K562 (cell line): ENCODE data around the gene TMA7B. TPM values are rescaled to one million over a fixed set of nuclear protein-coding genes. Genes with fewer than 3 reads are reported as not detected.
A peak's percentile ranks its signal among the peaks of the same experiment; 100 is the strongest.

Source experiments
- BCL6 ChIP-seq: fragments of 250-450 bp; sonication (Bioruptor Pico); IDR thresholded peaks from 2 replicates; pipeline ENCODE4 v1.4.0; 2020
- CBX3 ChIP-seq, 2 experiments: IDR thresholded peaks; 1 replicate in 1 of 2; 2 replicates in 1 of 2; pipeline ENCODE4 v1.6.1; 2012; ENCODE audit warnings: inconsistent platforms in 2 of 2, low read length in 2 of 2, borderline replicate concordance in 1 of 2, control low read depth in 1 of 2
- CBX5 ChIP-seq: IDR thresholded peaks from 2 replicates; pipeline ENCODE4 v1.6.1; 2014; ENCODE audit warnings: low read depth, borderline replicate concordance
- FOXK1 ChIP-seq: sonication (generic); formaldehyde crosslinking; IDR thresholded peaks from 2 replicates; pipeline ENCODE4 v1.8.0; 2022; ENCODE audit warnings: missing genetic modification reagents, mild to moderate bottlenecking, borderline replicate concordance
- GATAD2A ChIP-seq: fragments of 450-650 bp; IDR thresholded peaks from 2 replicates; pipeline ENCODE4 v1.6.1; 2017
- NBN ChIP-seq: fragments of 450-650 bp; IDR thresholded peaks from 2 replicates; pipeline ENCODE4 v1.6.1; 2016; ENCODE audit warnings: low read depth, mild to moderate bottlenecking
- PTRF ChIP-seq: fragments of 450-650 bp; IDR thresholded peaks from 2 replicates; pipeline ENCODE4 v1.6.1; 2016; ENCODE audit warnings: mild to moderate bottlenecking, missing genetic modification characterization, missing compliant biosample characterization
- SIRT6 ChIP-seq: IDR thresholded peaks from one replicate; pipeline ENCODE4 v1.6.1; 2012; ENCODE audit warnings: low read depth, mild to moderate bottlenecking, control low read depth, inconsistent platforms, low read length, moderate library complexity
- SIX5 ChIP-seq, 2 experiments: IDR thresholded peaks; 2 replicates each; pipeline ENCODE4 v1.6.1; 2011; ENCODE audit warnings: low read length in 2 of 2, borderline replicate concordance in 1 of 2, low read depth in 1 of 2, mild to moderate bottlenecking in 1 of 2, moderate library complexity in 1 of 2; ENCODE audit not compliant: insufficient read depth in 1 of 2
- SMAD1 ChIP-seq: fragments of 150-350 bp; IDR thresholded peaks from 2 replicates; pipeline ENCODE4 v1.6.1; 2014; ENCODE audit warnings: low read length, low read depth; ENCODE audit not compliant: partially characterized antibody
- SNRNP70 ChIP-seq: fragments of 200-400 bp; formaldehyde crosslinking; optimal IDR thresholded peaks from 2 replicates; pipeline ENCODE3; 2017; ENCODE audit warnings: low read depth, low read length
- SRSF3 ChIP-seq: fragments of 200-400 bp; formaldehyde crosslinking; IDR thresholded peaks from 2 replicates; pipeline ENCODE4 v1.6.1; 2016; ENCODE audit warnings: mild to moderate bottlenecking, low read length, moderate library complexity; ENCODE audit not compliant: insufficient read depth
- SUPT5H ChIP-seq: fragments of 450-650 bp; IDR thresholded peaks from 2 replicates; pipeline ENCODE4 v1.6.1; 2016
- TAL1 ChIP-seq: fragments of 450-650 bp; IDR thresholded peaks from 2 replicates; pipeline ENCODE4 v1.6.1; 2016; ENCODE audit warnings: mild to moderate bottlenecking
- ZNF76 ChIP-seq: fragments of 250-450 bp; sonication (Bioruptor Pico); IDR thresholded peaks from 2 replicates; pipeline ENCODE4 v1.4.0; 2020; ENCODE audit warnings: mild to moderate bottlenecking, moderate library complexity, borderline replicate concordance
- ZNF778 ChIP-seq: fragments of 450-650 bp; formaldehyde crosslinking; IDR thresholded peaks from 2 replicates; pipeline ENCODE4 v1.4.0; 2020; ENCODE audit warnings: mild to moderate bottlenecking, moderate library complexity
- polyA plus RNA-seq, 8 experiments: library from polyadenylated mRNA; depleted of rRNA in 4 of 8; stranded (reverse) in 5 of 8; unstranded in 3 of 8; fragments of >200 nt; fragmentation: Nextera tagmentation in 2 of 8; fragmentation: Illumina TruSeq in 1 of 8; extraction: Ambion mirVana in 2 of 8; extraction: Trizol in 1 of 8; gene quantifications; 2 replicates each; pipeline versions ENCODE4 v1.2.1 to v1.2.3, GENCODE V29; 2011 to 2014; ENCODE audit warnings: inconsistent platforms in 1 of 8, missing spikeins in 1 of 8
- total RNA-seq, 7 experiments: library from RNA; depleted of rRNA in 6 of 7; stranded (reverse); fragments of >200 nt in 6 of 7; fragmentation: Illumina TruSeq in 2 of 7; extraction: Trizol in 2 of 7; gene quantifications; 2 replicates each; pipeline versions ENCODE4 v1.2.1 to v1.2.3, GENCODE V29; 2011 to 2021; ENCODE audit warnings: low replicate concordance in 1 of 7
- TF ChIP-seq, protein P1 (sequence below): sonication (generic); formaldehyde crosslinking; IDR thresholded peaks from 2 replicates; pipeline ENCODE4 v1.8.1; 2022; ENCODE audit warnings: missing genetic modification reagents
- TF ChIP-seq, protein P2 (sequence below): conservative IDR thresholded peaks from 2 replicates; pipeline ENCODE4 v1.6.1; 2011; ENCODE audit warnings: low read depth, mild to moderate bottlenecking, low read length; ENCODE audit not compliant: control insufficient read depth
- TF ChIP-seq, protein P3 (sequence below): sonication (generic); formaldehyde crosslinking; IDR thresholded peaks from 2 replicates; pipeline ENCODE4 v1.8.1; 2023; ENCODE audit warnings: mild to moderate bottlenecking, missing genetic modification reagents
- TF ChIP-seq, protein P4 (sequence below): fragments of 450-650 bp; formaldehyde crosslinking; IDR thresholded peaks from 2 replicates; pipeline ENCODE4 v1.4.0; 2020; ENCODE audit warnings: mild to moderate bottlenecking, moderate library complexity
- TF ChIP-seq, protein P5 (sequence below): fragments of 200-800 bp; sonication (Bioruptor generic); IDR thresholded peaks from 2 replicates; pipeline ENCODE4 v1.6.1; 2017; ENCODE audit warnings: missing genetic modification characterization, missing compliant biosample characterization

Gene TMA7B
- total and polyA plus RNA-seq, 9 of the 15 experiments (the other 6 are each of a cell fraction or from before 2014, with no cell fraction given) = 5.6 to 14.2 (median 11.8) TPM

DNA sequence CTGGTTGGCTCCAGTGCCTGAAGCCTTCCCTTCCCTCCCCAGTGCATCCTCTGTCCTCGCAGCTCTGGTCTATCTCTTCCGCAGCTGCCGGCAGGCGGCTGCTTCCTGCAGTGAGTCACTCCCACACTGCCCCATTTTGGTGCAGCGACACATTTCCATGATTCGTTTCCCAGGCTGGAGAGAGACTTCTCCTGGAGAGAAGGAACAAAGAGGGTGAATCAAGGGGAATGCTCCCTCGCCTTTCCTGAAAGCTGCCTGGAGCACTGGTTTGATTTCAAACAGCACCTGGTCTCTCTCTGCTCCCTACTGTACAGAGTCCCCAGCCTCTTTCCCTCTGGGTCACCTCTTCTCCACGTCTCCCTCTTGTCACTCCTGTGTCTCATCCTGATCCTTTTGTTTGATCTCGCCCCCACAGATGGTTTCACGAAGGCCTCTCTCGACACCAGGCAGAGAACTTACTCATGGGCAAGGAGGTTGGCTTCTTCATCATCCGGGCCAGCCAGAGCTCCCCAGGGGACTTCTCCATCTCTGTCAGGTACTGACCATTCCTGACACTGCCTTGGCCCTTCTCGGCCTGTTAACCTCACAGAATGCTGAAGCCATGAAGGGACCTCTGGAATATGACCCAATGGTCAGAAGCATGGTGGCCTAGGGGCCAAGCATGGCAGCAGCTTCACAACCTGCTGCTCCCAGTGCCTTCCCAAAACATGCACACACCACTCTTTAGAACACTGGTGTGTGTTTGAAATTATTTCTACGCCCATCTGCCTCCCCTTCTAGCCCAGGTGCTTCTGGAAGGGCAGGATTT is at the start of gene TMA7B (continued):
- TF ChIP-seq FOXK1 (CRISPR knock-in tag) (no peak), SNRNP70 (no peak), GATAD2A (no peak), SIRT6 (no peak), PTRF (tag) (no peak), BCL6 (CRISPR knock-in tag) (no peak), CBX3 (IDR thresholded peaks at IDR 0.05; ENCODE audit: borderline replicate concordance in 1 of 2, low read length in 2 of 2) (peak in 1 of 2 experiments; percentile 36; a peak in 1 of 3 replicates), CBX5 (no peak), NBN (0 out of 2 replicates have a peak, but pooled peaks have one; percentile 39), ZNF778 (no peak), SIX5 (IDR thresholded peaks at IDR 0.05; ENCODE audit: borderline replicate concordance in 1 of 2, insufficient read depth in 1 of 2, low read depth in 1 of 2, low read length in 2 of 2) (no peak), TAL1 (no peak), SRSF3 (no peak), SUPT5H (0 out of 2 replicates have a peak, but pooled peaks have one; percentile 31), SMAD1 (no peak), ZNF76 (CRISPR knock-in tag) (0 out of 2 replicates have a peak, but pooled peaks have one; percentile 9)
- TF ChIP-seq, protein P1, sequence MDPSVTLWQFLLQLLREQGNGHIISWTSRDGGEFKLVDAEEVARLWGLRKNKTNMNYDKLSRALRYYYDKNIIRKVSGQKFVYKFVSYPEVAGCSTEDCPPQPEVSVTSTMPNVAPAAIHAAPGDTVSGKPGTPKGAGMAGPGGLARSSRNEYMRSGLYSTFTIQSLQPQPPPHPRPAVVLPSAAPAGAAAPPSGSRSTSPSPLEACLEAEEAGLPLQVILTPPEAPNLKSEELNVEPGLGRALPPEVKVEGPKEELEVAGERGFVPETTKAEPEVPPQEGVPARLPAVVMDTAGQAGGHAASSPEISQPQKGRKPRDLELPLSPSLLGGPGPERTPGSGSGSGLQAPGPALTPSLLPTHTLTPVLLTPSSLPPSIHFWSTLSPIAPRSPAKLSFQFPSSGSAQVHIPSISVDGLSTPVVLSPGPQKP = no peak
- TF ChIP-seq, protein P2, sequence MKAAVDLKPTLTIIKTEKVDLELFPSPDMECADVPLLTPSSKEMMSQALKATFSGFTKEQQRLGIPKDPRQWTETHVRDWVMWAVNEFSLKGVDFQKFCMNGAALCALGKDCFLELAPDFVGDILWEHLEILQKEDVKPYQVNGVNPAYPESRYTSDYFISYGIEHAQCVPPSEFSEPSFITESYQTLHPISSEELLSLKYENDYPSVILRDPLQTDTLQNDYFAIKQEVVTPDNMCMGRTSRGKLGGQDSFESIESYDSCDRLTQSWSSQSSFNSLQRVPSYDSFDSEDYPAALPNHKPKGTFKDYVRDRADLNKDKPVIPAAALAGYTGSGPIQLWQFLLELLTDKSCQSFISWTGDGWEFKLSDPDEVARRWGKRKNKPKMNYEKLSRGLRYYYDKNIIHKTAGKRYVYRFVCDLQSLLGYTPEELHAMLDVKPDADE = no peak
- TF ChIP-seq, protein P3, sequence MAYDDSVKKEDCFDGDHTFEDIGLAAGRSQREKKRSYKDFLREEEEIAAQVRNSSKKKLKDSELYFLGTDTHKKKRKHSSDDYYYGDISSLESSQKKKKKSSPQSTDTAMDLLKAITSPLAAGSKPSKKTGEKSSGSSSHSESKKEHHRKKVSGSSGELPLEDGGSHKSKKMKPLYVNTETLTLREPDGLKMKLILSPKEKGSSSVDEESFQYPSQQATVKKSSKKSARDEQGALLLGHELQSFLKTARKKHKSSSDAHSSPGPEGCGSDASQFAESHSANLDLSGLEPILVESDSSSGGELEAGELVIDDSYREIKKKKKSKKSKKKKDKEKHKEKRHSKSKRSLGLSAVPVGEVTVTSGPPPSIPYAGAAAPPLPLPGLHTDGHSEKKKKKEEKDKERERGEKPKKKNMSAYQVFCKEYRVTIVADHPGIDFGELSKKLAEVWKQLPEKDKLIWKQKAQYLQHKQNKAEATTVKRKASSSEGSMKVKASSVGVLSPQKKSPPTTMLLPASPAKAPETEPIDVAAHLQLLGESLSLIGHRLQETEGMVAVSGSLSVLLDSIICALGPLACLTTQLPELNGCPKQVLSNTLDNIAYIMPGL (CRISPR knock-in tag) = no peak
- TF ChIP-seq, protein P4, sequence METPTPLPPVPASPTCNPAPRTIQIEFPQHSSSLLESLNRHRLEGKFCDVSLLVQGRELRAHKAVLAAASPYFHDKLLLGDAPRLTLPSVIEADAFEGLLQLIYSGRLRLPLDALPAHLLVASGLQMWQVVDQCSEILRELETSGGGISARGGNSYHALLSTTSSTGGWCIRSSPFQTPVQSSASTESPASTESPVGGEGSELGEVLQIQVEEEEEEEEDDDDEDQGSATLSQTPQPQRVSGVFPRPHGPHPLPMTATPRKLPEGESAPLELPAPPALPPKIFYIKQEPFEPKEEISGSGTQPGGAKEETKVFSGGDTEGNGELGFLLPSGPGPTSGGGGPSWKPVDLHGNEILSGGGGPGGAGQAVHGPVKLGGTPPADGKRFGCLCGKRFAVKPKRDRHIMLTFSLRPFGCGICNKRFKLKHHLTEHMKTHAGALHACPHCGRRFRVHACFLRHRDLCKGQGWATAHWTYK = 0 out of 2 replicates have a peak, but pooled peaks have one; percentile 26
- TF ChIP-seq, protein P5, sequence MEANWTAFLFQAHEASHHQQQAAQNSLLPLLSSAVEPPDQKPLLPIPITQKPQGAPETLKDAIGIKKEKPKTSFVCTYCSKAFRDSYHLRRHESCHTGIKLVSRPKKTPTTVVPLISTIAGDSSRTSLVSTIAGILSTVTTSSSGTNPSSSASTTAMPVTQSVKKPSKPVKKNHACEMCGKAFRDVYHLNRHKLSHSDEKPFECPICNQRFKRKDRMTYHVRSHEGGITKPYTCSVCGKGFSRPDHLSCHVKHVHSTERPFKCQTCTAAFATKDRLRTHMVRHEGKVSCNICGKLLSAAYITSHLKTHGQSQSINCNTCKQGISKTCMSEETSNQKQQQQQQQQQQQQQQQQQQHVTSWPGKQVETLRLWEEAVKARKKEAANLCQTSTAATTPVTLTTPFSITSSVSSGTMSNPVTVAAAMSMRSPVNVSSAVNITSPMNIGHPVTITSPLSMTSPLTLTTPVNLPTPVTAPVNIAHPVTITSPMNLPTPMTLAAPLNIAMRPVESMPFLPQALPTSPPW (CRISPR knock-in tag) = peak; percentile 39
